Skeletal muscle tissue (tissue), 4 donors: Measurements from ENCODE around the gene TSC1. TPM values are rescaled to one million over a fixed set of nuclear protein-coding genes. Genes with fewer than 3 reads are reported as not detected.
"Not testable (repeated sequence)": the region's sequence is repeated elsewhere in the genome, so short reads cannot be mapped to it uniquely, and the experiment has no call there.

Experiments used
- H3K27ac ChIP-seq: one replicate; pipeline ENCODE4 v1.7.0; 2013; ENCODE audit warnings: mild to moderate bottlenecking, low read depth, low read length, inconsistent platforms
- H3K27me3 ChIP-seq, 3 donors: one replicate each; pipeline ENCODE4 v1.7.0; 2013; ENCODE audit warnings: low read length in 3 of 3; ENCODE audit not compliant: control insufficient read depth in 3 of 3, insufficient read depth in 3 of 3
- H3K36me3 ChIP-seq, 3 donors: one replicate each; pipeline ENCODE4 v1.7.0; 2013; ENCODE audit warnings: low read length in 3 of 3; ENCODE audit not compliant: control insufficient read depth in 3 of 3, insufficient read depth in 3 of 3
- H3K4me1 ChIP-seq, 3 donors: one replicate each; pipeline ENCODE4 v1.7.0; 2013; ENCODE audit warnings: low read length in 3 of 3, mild to moderate bottlenecking in 3 of 3; ENCODE audit not compliant: control insufficient read depth in 3 of 3, insufficient read depth in 3 of 3
- H3K4me3 ChIP-seq, 3 donors: one replicate each; pipeline ENCODE4 v1.7.0; 2013; ENCODE audit warnings: low read length in 3 of 3
- H3K9ac ChIP-seq, 3 donors: one replicate each; pipeline ENCODE4 v1.7.0; 2013; ENCODE audit warnings: low read length in 3 of 3, mild to moderate bottlenecking in 3 of 3, moderate library complexity in 2 of 3, low read depth in 1 of 3
- H3K9me3 ChIP-seq, 3 donors: one replicate each; pipeline ENCODE4 v1.7.0; 2013; ENCODE audit warnings: low read length in 3 of 3; ENCODE audit not compliant: control insufficient read depth in 3 of 3
- total RNA-seq: library from RNA; depleted of rRNA; stranded (reverse); fragments of >200 nt; gene quantifications from one replicate; pipeline ENCODE4 v1.2.3, GENCODE V29; 2014
- donor health status: Osteomylitis.

Gene TSC1
- total RNA-seq, result 23.0 TPM

GRCh38 chr9:132944294-132945185, at the start of gene TSC1:
TSC1 (minus strand) TSS chr9:132944616; CDS start chr9:132928872, 15,744 bp downstream.
- H3K4me3 ChIP-seq, result peak within 1 kb of the TSS; percentile 91 to 93 (median 92)
- H3K36me3 ChIP-seq, result no peaks in the 10 kb centered on the region
- H3K4me1 ChIP-seq, result peaks cover 23 to 33% (median 30%) of the 10 kb centered on the region in 3 donors
- H3K27ac ChIP-seq, result peak within 1 kb of the TSS; percentile 99
- H3K27me3 ChIP-seq, result no peaks in the 10 kb centered on the region
- H3K9me3 ChIP-seq, result no peaks in the 10 kb centered on the region
- peak within 1 kb of the TSS; percentile 90 to 99 (median 99) for H3K9ac ChIP-seq

- H3K27ac ChIP-seq, result no peak overlapping the region
- peaks cover 48 to 69% (median 61%) of the 10 kb centered on the region in 3 donors for H3K27me3 ChIP-seq
Observed at GRCh38 chr9:132993511-132993939, 49.1 kb upstream of the TSC1 start.

GRCh38 chr9:132991351-132992300, 47.2 kb upstream of the TSC1 start:
- Histone ChIP-seq H3K27ac (no peak overlapping the region), H3K36me3 (no peaks in the 10 kb centered on the region), H3K9ac (no peak overlapping the region), H3K9me3 (no peaks in the 10 kb centered on the region), H3K4me3 (no peak overlapping the region), H3K27me3 (peaks cover 52 to 75% (median 65%) of the 10 kb centered on the region in 3 donors), H3K4me1 (peaks cover 2 to 4% (median 2%) of the 10 kb centered on the region in 3 donors)

More at GRCh38 chr9:132993511-132993939, 49.1 kb upstream of the TSC1 start:
- no peaks in the 10 kb centered on the region for H3K36me3 ChIP-seq
- no peaks in the 10 kb centered on the region for H3K4me1 ChIP-seq
- no peak overlapping the region for H3K4me3 ChIP-seq
- no peaks in the 10 kb centered on the region for H3K9me3 ChIP-seq
- no peak overlapping the region for H3K9ac ChIP-seq

- peaks cover 56 to 74% (median 59%) of the 10 kb centered on the region in 3 donors for H3K27me3 ChIP-seq
- H3K9ac ChIP-seq, result no peak overlapping the region
- H3K9me3 ChIP-seq, result no peaks in the 10 kb centered on the region
- no peak overlapping the region for H3K4me3 ChIP-seq
- H3K4me1 ChIP-seq, result peaks cover 8 to 12% (median 10%) of the 10 kb centered on the region in 3 donors
- H3K36me3 ChIP-seq, result no peaks in the 10 kb centered on the region
- H3K27ac ChIP-seq, result no peak overlapping the region
Observed at GRCh38 chr9:132990781-132991180, 46.4 kb upstream of the TSC1 start.

- not testable (repeated sequence) for H3K9me3 ChIP-seq, H3K4me3 ChIP-seq, H3K36me3 ChIP-seq, H3K9ac ChIP-seq, H3K27ac ChIP-seq
- H3K27me3 ChIP-seq, result peaks cover 54 to 75% (median 60%) of the 10 kb centered on the region in 3 donors
- peaks cover 9 to 14% (median 11%) of the 10 kb centered on the region in 3 donors for H3K4me1 ChIP-seq
Observed at GRCh38 chr9:132989998-132990557, 45.7 kb upstream of the TSC1 start.

GRCh38 chr9:132989414-132989996, 45.1 kb upstream of the TSC1 start:
- Histone ChIP-seq H3K4me1 (peaks cover 9 to 14% (median 11%) of the 10 kb centered on the region in 3 donors), H3K9ac (no peak overlapping the region), H3K27me3 (peaks cover 48 to 72% (median 58%) of the 10 kb centered on the region in 3 donors)

GRCh38 chr9:132989014-132989310, 44.5 kb upstream of the TSC1 start:
- Histone ChIP-seq H3K9me3 (no peaks in the 10 kb centered on the region), H3K9ac (no peak overlapping the region), H3K4me1 (peaks cover 9 to 14% (median 11%) of the 10 kb centered on the region in 3 donors), H3K27ac (no peak overlapping the region), H3K4me3 (no peak overlapping the region), H3K36me3 (no peaks in the 10 kb centered on the region), H3K27me3 (peaks cover 43 to 69% (median 54%) of the 10 kb centered on the region in 3 donors)

More at GRCh38 chr9:132989414-132989996, 45.1 kb upstream of the TSC1 start:
- Histone ChIP-seq H3K36me3 (no peaks in the 10 kb centered on the region), H3K27ac (no peak overlapping the region), H3K4me3 (no peak overlapping the region), H3K9me3 (no peaks in the 10 kb centered on the region)

GRCh38 chr9:132988244-132989013, 44.0 kb upstream of the TSC1 start:
- H3K4me3 ChIP-seq, result no peak overlapping the region
- peaks cover 9 to 14% (median 11%) of the 10 kb centered on the region in 3 donors for H3K4me1 ChIP-seq
- no peaks in the 10 kb centered on the region for H3K36me3 ChIP-seq
- H3K27ac ChIP-seq, result no peak overlapping the region
- H3K9me3 ChIP-seq, result no peaks in the 10 kb centered on the region
- H3K9ac ChIP-seq, result no peak overlapping the region
- peaks cover 39 to 64% (median 49%) of the 10 kb centered on the region in 3 donors for H3K27me3 ChIP-seq
